Peyer's patch (tissue), 4 donors: Measurements from ENCODE around the gene ANKRD33. TPM values are rescaled to one million over a fixed set of nuclear protein-coding genes. Genes with fewer than 3 reads are reported as not detected.
A peak's percentile ranks its signal among the peaks of the same experiment; 100 is the strongest.

ENCODE experiments used
- DNase-seq, 3 donors: peaks; one replicate each; pipeline ENCODE4 v3.0.0-alpha.2; 2017 to 2019
- H3K27ac ChIP-seq, 4 donors: fragments of 200-600 bp; sonication (generic); one replicate each; pipeline ENCODE4 v1.5.1; 2016 to 2019
- H3K27me3 ChIP-seq, 2 donors: fragments of 200-600 bp; sonication (generic); one replicate each; pipeline ENCODE4 v1.5.1; 2019
- H3K36me3 ChIP-seq, 3 donors: fragments of 200-600 bp; sonication (generic); one replicate each; pipeline ENCODE4 v1.5.1; 2016 to 2019
- H3K4me1 ChIP-seq, 4 donors: fragments of 200-600 bp; sonication (generic); one replicate each; pipeline ENCODE4 v1.5.1; 2016 to 2019
- H3K4me3 ChIP-seq, 4 donors: fragments of 200-600 bp; sonication (generic); 1 replicate in 3 of 4; 2 replicates in 1 of 4; pipeline ENCODE4 v1.5.1; 2016 to 2019; ENCODE audit warnings: mild to moderate bottlenecking in 1 of 4
- H3K9me3 ChIP-seq, 4 donors: fragments of 200-600 bp; sonication (generic); one replicate each; pipeline ENCODE4 v1.5.1; 2016 to 2019; ENCODE audit warnings: mild to moderate bottlenecking in 1 of 4
- CTCF ChIP-seq, 6 experiments: fragments of 450-650 bp in 4 of 6; fragments of 200-600 bp in 2 of 6; sonication (generic) in 1 of 6; IDR thresholded peaks; one replicate each; pipeline ENCODE4 v1.5.1; 2017 to 2019; ENCODE audit warnings: antibody characterized with exemption in 6 of 6, mild to moderate bottlenecking in 3 of 6, moderate library complexity in 1 of 6
- POLR2A ChIP-seq, 2 donors: fragments of 450-650 bp; IDR thresholded peaks; one replicate each; pipeline ENCODE4 v1.5.1; 2017; ENCODE audit warnings: antibody characterized with exemption in 2 of 2, mild to moderate bottlenecking in 2 of 2, moderate library complexity in 2 of 2
- total RNA-seq, 4 donors: library from RNA; depleted of rRNA; stranded (reverse); fragments of >200 nt; gene quantifications; one replicate each; pipeline ENCODE4 v1.1.0, GENCODE V29; 2016

Gene ANKRD33
- total RNA-seq, 4 donors from 2014 or later = not detected

GRCh38 chr12:51915003-51915625 lies 27.2 kb downstream of the ANKRD33 start:
- DNase-seq = peak in 1 of 3 donors; percentile 44
- TF ChIP-seq CTCF (IDR thresholded peaks at IDR 0.05) = no peak
- TF ChIP-seq POLR2A (IDR thresholded peaks at IDR 0.05) = no peak
- Histone ChIP-seq H3K36me3 (peaks cover 0 to 13% (median 0%) of the 10 kb centered on the region in 3 donors), H3K27ac (no peak overlapping the region), H3K9me3 (no peaks in the 10 kb centered on the region), H3K4me1 (peaks cover 0 to 25% (median 2%) of the 10 kb centered on the region in 4 donors), H3K27me3 (no peaks in the 10 kb centered on the region), H3K4me3 (no peak overlapping the region)

- DNase-seq = peak in 1 of 3 donors; percentile 41
- H3K36me3 ChIP-seq = peaks cover 0 to 13% (median 0%) of the 10 kb centered on the region in 3 donors
- no peak overlapping the region for H3K4me3 ChIP-seq
- TF ChIP-seq CTCF (IDR thresholded peaks at IDR 0.05) (no peak), POLR2A (IDR thresholded peaks at IDR 0.05) (no peak)
- no peaks in the 10 kb centered on the region for H3K27me3 ChIP-seq
- H3K4me1 ChIP-seq = peaks cover 0 to 17% (median 0%) of the 10 kb centered on the region in 4 donors
- no peak overlapping the region for H3K27ac ChIP-seq
- H3K9me3 ChIP-seq = no peaks in the 10 kb centered on the region
Observed at GRCh38 chr12:51915951-51916350, 28.0 kb downstream of the ANKRD33 start.

GRCh38 chr12:51917041-51917590 lies 29.2 kb downstream of the ANKRD33 start:
- Histone ChIP-seq H3K9me3 (no peaks in the 10 kb centered on the region), H3K27ac (no peak overlapping the region), H3K36me3 (peaks cover 0 to 13% (median 0%) of the 10 kb centered on the region in 3 donors), H3K27me3 (no peaks in the 10 kb centered on the region), H3K4me1 (peaks cover 0 to 5% (median 0%) of the 10 kb centered on the region in 4 donors), H3K4me3 (no peak overlapping the region)
- no peak for TF ChIP-seq CTCF (IDR thresholded peaks at IDR 0.05)
- TF ChIP-seq POLR2A (IDR thresholded peaks at IDR 0.05) = no peak
- DNase-seq = no peak

- Histone ChIP-seq H3K27ac (peak overlapping the region in 3 of 4 donors; percentile 15 to 34 (median 16)), H3K9me3 (no peaks in the 10 kb centered on the region), H3K4me1 (peaks cover 0 to 5% (median under 1%) of the 10 kb centered on the region in 4 donors), H3K4me3 (no peak overlapping the region), H3K27me3 (no peaks in the 10 kb centered on the region), H3K36me3 (peaks cover 0 to 13% (median 0%) of the 10 kb centered on the region in 3 donors)
- no peak for DNase-seq
- no peak for TF ChIP-seq CTCF (IDR thresholded peaks at IDR 0.05)
- no peak for TF ChIP-seq POLR2A (IDR thresholded peaks at IDR 0.05)
Observed at GRCh38 chr12:51917746-51918453, 30.0 kb downstream of the ANKRD33 start.

GRCh38 chr12:51920046-51920445 lies 32.1 kb downstream of the ANKRD33 start:
- H3K4me3 ChIP-seq = no peak overlapping the region
- H3K36me3 ChIP-seq = peaks cover 0 to 12% (median 0%) of the 10 kb centered on the region in 3 donors
- TF ChIP-seq POLR2A (IDR thresholded peaks at IDR 0.05) (no peak), CTCF (IDR thresholded peaks at IDR 0.05) (no peak)
- peak in 1 of 3 donors; percentile 13 for DNase-seq
- no peaks in the 10 kb centered on the region for H3K27me3 ChIP-seq
- H3K4me1 ChIP-seq = peaks cover 0 to 17% (median 8%) of the 10 kb centered on the region in 4 donors
- peak overlapping the region in 1 of 4 donors; percentile 30 for H3K27ac ChIP-seq
- no peaks in the 10 kb centered on the region for H3K9me3 ChIP-seq
